Measurements from ENCODE around the gene B3GALT4. TPM values are rescaled to one million over a fixed set of nuclear protein-coding genes. Genes with fewer than 3 reads are reported as not detected.

B3GALT4 gene
- total RNA-seq, 1 donor = 3.3 TPM

DNA sequence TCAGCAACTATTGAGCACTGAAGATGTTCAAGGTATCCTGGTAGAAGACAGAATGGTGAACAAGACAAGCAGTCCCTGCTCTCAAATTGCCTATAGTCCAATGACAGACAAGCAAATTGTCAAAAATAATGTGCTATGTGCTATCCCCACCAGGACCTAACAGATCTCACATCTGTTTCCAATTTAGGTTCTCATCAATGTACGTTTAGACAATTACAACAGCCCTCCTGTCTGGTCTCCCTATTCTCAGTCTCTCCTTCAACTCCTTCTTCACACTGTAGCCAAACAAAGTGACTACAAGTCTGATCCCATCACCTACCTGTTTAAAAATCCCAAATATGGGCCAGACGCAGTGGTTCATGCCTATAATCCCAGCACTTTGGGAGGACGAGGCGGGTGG is 29.4 kb downstream of the B3GALT4 start:
- TF ChIP-seq CTCF (IDR thresholded peaks at IDR 0.05; ENCODE audit: insufficient read depth, low read length) = no peak
- H3K4me3 ChIP-seq (ENCODE audit: low read depth, low read length) = no peak overlapping the region
- no peak for DNase-seq (ENCODE audit: low read depth)

GRCh38 chr6:33312361-33313104 is 35.6 kb downstream of the B3GALT4 start:
- H3K4me3 ChIP-seq (ENCODE audit: low read depth, low read length) = peak overlapping the region; percentile 92
- DNase-seq (ENCODE audit: low read depth) = peak; percentile 60
- no peak for TF ChIP-seq CTCF (IDR thresholded peaks at IDR 0.05; ENCODE audit: insufficient read depth, low read length)

DNA sequence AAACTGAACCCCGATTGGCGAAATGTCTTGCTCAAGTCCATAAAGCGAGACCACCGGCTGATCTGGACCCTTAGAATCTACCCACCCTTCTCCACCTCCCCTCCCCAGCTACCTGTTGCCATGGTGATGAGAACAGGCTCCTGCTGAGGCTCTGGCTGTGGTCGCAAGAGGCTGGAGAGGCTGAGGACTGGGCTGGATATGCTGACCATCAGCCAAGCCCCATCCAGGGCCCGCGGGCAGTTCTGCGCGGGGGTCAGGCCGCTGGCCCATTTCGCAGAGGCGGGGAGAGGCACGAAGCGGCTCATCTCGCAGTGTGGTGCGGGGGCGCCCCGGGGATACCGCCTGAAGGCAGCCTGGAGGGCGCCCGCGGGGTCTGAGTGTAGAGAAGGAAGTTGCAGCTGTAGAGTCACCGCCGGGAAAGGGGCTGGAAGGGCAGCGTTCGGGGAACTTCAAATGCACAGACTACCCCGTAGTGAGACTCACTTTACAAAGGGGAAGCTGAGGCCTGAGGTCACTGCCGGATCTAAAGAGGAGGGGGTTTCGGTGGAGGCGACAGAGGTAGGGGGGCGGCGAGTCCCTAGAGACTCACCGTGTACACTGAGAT is 36.3 kb downstream of the B3GALT4 start:
- no peak for DNase-seq (ENCODE audit: low read depth)
- TF ChIP-seq CTCF (IDR thresholded peaks at IDR 0.05; ENCODE audit: insufficient read depth, low read length) = no peak
- H3K4me3 ChIP-seq (ENCODE audit: low read depth, low read length) = peak overlapping the region; percentile 92

DNA sequence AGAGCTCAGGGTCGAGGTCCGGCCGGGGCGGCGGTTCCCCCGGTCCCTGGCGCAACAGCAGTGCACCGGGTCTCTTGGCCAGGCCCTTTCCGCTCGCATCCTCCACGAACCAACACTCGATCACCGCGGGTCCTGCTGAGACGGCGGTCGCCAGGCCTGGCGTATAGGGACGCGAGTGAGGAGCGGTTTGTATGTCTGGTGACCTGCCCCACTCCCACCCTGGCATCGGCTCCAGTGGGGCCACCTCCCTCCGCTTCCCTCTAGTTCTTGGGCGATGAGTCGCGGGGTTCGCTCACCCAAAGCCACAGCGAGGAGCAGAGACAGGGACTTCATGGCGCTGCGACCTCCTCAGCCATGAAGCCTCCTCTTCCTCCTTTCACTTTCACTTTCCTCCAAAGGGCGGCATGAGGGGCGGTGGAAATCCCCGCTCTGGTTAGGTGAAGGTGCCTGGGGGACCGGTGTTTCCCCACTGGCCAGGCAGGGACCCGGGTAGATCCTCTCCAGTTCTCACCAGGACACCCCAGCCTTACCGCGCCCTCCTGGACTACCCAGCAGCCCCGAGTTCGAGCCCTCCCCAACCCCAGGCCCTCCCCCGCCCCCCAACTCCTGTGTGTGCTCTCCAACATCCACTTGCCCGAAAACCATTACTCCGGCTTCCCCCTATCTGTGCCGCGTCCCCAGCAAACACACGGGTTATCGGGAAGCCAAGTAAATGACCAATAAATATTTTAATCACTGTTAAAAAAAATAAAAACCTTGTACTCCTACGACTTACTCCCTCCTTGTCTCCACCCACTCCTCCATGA is 37.0 kb downstream of the B3GALT4 start, which contains the start of gene TAPBP:
TAPBP (minus strand) TSS at position 370 of the 806 bp plus-strand sequence; CDS start at position 333, 37 bp downstream.
- H3K4me3 ChIP-seq (ENCODE audit: low read depth, low read length) = peak within 1 kb of the TSS; percentile 92
- DNase-seq (ENCODE audit: low read depth) = peak; percentile 64
- no peak for TF ChIP-seq CTCF (IDR thresholded peaks at IDR 0.05; ENCODE audit: insufficient read depth, low read length)

- H3K4me3 ChIP-seq (ENCODE audit: low read depth, low read length) = peak overlapping the region; percentile 92
- TF ChIP-seq CTCF (IDR thresholded peaks at IDR 0.05; ENCODE audit: insufficient read depth, low read length) = no peak
- peak; percentile 74 for DNase-seq (ENCODE audit: low read depth)
Observed at GRCh38 chr6:33314515-33314942, 37.6 kb downstream of the B3GALT4 start.

DNA sequence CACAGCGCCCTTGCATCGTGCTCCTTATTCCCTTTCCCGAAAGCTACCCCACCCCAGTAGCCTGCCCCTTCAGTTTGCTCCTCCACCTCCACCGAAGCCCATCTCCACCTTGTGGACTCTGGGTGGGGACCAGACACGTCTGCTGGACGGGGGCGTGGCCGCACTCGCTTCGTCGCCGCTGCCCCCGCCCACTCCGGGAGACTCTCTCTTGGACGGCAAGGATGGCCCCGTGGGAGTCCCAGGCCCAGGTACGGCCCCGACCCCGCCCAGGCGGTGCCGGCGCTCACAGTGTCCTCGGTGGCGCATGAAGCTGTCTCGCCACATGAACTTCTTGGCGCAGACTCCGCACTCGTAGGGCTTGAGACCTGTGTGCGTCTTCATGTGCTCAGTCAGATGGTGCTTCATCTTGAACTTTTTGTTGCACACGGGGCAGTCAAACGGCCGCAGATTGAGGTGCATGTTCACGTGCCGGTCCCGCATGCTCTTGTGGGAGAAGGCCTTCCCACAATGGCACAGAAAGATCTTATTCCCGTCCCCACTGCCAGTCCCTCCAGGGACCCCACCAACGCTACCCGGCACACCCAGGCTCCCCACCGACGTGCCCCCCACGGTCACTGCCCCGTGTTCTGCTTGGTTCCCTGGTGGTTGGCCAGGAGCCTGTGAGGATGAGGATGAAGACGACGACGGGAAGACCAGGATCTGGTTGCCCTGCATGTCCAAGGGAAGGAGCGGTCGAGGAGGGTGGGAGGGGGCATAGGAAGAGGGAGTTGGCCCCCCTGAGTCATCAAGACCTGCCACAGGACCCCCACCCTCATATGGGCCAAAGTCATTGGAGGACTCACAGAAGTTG is 38.2 kb downstream of the B3GALT4 start:
- H3K4me3 ChIP-seq (ENCODE audit: low read depth, low read length) = peak overlapping the region; percentile 92
- no peak for TF ChIP-seq CTCF (IDR thresholded peaks at IDR 0.05; ENCODE audit: insufficient read depth, low read length)
- DNase-seq (ENCODE audit: low read depth) = no peak

Measured in fibroblast of the aortic adventitia (primary cell).